ENCODE data around the gene UBE3C.
A peak's percentile ranks its signal among the peaks of the same experiment; 100 is the strongest.

The UBE3C gene

DNA sequence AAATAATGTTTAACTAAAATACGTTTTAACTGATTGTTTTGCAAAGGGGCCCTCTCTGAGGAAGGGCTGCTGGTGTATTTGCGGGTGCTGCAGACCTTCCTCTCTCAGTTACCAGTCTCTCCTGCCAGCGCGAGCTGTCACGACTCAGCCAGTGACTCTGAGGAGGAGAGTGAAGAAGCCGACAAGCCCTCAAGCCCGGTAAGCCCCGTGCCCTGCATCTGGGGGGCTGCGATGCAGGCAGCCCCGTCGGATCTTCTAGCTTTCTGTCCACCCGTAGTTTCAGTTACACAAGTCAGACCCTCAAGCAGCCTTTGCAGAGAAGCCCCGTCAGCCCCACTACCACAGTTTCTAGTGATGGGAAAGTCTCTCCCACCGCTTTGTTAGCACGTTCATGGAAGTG lies 45.1 kb downstream of the UBE3C start:
- no peak for FAIRE-seq

DNA sequence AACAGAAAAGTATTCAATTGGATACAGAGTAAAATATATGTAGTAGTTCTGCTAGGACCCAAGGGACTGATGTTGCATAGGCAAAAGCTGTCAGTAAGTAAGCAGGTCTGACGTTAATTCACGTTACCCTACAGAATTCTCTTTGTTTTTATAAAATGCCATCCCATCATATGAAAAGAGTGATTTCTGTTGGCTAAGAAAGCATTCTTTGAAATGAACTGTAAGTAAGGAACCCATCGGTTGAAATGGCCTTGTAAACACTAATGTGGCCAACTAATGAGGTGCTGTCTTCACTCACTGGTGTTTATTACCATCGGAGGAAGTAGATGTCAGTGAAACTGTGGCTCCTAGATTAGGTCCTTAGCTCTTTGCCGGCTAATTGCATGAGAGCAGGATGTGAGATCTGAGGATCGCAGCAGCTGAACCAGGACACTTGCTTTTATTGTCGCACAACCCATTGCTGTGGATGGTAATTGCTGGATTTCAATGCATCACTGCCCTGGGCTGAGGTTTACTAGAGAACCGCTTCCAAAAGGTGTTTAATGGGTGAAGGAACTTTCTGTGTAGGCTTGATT lies 49.5 kb downstream of the UBE3C start:
- FAIRE-seq = no peak

DNA sequence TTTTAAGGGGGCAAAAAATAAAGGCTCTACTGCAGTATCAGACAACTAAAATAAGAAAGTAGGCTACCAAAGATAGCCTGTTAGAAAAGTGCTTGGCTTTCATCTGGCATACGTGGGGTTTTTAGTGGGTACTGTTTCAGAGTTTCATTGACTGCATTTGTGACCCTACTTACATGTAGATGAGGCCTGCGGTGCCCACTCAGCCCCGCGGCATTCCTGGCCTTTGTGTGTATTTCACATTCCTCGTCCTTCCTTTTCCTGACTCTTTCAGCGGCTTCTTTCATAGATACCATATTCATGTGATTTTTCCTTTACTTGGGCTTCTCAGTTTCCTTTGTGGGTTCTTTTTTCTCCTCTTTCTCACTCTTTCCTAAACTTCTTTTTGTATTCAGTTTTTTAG lies 50.7 kb downstream of the UBE3C start:
- no peak for FAIRE-seq

DNA sequence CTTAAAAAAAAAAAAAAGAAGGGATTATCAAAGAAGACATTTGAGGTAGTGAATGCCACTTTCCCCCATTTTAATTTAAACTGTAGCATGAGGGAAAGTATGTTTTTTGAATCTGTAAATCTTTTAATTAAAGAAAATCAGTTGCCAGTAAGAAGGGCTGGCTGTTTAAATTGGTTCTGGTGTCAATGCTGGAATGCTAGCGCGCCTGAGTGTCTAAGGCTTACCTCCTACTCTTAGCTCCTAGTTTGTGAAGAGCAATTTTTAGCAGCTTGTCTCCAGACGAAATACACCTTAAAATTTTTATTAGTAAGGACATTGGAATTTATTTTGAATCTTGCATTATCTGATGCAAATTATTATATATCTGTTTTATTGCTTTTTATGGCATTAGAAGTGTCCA lies 54.1 kb downstream of the UBE3C start:
- no peak for FAIRE-seq

DNA sequence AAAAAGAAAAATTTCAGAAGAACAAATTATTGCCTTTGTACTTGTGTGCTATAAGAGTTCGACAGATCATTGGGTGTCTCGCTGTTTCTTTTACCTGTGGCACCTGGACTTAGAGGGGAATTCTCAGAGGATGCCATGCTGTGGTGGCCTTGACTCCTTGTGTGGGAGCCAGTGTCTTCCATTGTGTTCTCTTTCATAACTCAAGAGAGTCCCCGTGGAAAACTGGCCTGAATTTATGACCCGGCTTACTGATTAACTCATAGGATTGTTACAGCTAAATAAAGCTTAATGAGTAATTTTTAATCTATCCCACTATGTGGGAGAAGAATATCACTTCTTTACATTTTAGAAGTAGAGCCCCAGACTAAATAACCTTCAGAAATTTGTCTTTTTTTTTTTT lies 54.5 kb downstream of the UBE3C start:
- FAIRE-seq = no peak

DNA sequence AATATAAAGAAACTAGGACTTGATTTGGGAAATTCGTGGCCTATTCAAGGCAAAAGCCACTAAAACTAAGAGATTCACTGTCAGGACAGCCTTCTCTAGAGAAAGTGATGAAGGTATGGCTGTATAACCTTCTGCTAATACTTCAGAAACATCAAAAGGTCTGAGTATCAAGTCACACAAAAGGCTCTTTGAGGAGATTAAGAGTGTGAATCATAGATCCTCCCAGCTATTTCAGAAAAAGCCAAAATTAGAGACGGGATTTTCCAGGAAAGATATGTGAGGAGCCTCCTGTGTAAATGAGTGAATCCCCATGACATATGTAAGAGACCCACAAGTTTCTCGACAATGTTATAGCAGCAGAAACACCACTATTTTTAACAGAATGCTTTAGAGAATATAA lies 56.2 kb downstream of the UBE3C start:
- FAIRE-seq = no peak

DNA sequence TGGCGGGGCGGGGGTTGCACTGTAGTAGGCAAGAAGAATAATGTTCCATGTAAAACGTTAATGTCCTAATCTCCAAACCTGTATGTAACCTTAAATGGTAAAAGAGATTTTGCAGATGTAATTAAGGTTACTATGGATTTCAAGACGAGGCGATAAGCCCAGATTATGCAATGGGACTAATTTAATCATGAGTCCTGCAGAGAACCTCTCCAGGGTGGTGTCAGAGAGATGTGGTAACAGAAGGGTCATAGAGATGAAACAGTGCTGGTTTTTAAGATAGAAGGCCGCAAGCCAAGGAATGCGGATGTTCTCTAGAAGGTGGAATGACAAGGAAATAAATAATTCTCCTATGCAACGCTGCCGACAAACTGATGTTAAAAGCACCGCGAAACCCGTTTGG lies 57.1 kb downstream of the UBE3C start:
- no peak for FAIRE-seq

DNA sequence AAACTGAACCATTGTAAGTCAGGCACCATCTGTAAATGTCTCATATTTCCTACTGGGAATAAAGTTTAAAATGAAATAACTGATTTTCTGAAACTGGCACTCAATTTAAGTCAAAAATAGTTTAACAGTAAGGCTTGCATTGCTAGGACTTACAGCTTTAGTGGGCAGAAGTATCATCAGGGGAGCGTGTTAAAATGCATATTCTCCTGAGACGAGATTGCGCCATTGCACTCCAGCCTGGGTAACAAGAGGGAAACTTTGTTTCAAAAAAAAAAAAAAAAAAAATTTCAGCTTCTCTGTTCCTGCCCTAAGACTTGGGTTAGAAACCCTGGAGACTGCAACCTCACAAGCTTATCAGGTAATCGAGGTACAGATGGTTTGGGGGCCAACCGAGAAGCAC lies 65.4 kb downstream of the UBE3C start:
- FAIRE-seq = no peak

DNA sequence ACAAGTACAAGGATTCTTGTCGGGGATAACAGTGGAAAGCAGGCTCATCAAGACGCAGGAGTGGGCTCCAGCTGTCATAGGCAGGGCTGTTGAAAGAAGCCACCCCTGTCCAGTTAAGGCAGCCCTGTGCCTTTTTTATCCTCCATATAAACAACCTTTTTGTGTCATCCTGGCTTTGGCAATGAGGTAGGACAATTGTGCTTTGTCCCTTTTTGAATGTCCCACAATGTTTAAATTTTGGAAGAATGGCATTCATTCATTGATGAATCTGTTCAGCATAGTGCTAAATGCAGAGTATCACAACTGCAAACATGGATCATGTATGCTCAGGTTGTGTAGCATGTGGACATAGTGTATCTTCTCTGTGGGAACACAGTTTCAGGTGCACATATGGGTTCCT lies 66.7 kb downstream of the UBE3C start:
- no peak for FAIRE-seq

DNA sequence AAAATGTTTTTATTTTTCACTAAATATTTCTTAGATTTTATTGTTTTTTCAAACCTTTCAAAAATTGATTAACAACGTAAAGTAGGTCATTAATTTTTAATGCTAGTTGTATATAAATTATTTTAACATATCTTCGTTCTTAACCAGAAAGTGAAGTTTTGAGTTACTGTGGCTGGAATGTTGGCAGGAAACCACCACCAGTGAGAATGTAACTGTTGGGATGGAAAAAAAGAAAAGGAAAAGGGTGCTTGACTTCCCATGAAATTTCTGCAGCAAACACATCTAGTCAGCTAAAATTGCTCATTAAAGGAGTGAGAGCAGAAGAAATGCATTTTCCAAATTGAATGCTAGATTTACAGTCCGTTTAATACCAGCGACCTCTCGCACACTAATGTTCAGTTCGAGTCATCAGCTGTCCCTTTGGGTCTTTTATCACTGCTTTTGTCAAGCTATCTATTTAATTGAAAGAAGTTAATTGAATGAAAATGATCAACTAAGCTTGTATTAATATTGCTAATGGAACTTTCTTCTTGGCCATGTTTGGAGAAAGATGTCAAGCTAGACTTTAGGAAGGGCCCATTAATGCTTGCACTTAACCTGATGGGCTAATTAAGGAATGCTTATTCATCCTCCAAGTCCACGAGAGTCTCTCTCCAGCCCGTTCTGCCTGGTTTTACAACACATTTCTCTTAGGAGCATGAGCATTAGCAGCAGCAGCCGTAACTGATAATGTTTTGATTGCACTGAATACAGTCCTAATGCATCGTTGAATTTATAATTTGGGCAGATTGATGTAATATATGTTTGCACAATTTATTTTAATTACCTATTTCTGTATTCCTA lies 70.1 kb downstream of the UBE3C start:
- peak; percentile 42 for FAIRE-seq

DNA sequence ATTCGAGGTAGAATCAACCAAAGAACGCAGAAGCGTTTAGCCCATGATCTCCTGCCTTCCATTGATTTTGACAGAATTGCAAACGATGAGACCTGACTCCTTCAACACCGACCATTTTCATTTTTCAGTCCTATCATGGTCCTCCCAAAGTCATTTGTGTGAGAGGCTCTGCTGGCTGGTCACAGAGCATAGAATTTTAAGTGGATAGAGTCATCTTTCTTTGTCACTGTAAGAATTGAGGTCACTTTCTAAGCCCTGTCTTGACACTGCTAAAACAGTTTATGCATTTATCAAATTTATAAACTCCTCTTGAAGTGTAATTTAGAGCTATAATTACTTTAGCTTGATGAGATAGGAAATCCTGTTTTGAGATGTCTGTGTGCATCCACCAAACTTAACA lies 72.0 kb downstream of the UBE3C start:
- FAIRE-seq = no peak

DNA sequence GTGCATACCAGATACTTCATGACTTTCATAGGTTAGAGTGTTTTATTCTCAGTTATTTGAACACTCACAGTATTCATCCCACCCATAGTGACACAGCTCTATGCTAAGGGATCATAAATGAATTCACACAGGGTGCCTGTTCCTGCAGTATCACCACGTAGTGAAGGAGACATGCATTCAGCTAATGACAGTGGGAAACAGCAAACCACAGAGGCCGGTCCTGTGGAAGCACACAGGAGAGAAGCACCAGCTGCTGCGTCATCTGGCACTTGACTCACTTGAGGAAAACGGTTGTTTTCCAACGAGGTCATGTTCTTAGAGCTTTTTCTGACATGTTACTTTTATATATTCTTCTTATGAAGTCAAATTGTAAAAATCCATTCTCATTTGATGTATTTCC lies 73.0 kb downstream of the UBE3C start:
- FAIRE-seq = no peak

DNA sequence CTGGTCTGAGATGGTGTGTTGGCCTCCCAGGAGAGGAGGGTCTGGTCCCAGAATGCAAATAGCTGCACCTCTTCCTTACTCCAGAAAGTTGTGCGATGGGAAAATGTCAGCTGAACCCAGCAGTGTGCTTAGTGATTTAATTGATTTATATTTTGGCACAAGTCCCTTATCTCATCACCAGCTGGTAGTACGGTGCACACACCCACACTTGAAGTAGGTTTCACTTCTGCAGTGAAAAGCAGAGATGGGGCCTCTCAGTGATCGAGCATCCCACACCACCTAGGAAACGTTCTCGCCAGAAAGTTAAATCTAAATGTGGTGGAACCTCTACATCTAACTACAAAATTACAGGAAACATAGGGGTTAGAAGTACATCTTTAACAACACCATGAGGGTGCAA lies 80.4 kb downstream of the UBE3C start:
- FAIRE-seq = no peak

DNA sequence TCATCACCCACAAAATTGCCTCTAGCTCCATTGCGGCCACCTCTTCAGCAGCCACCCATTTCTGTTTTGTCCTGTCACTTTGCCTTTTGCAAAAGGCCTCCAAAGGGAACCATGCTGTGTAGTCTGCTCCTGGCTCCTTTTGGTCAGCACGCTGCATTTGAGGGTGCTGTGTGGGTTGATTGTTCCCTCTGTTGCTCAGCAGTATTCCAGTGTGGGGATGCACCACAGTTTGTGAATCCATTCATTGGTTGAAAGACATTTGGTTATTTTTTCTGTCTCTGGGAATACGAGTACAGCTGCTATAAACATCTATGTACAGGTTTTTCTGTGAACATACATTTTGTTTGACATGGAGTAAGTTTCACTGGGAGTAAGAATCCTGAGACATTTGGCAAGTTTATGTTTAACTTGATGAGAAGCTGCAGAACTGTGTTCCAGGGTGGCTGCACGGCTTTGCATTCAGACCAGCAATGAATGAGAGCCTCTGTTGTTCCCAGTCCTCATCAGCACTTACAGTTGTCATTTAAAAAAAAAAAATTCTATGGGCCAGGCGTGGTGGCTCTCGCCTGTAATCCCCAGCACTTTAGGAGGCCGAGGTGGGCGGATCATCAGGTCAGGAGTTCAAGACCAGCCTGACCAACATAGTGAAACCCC lies 82.3 kb downstream of the UBE3C start:
- no peak for FAIRE-seq

DNA sequence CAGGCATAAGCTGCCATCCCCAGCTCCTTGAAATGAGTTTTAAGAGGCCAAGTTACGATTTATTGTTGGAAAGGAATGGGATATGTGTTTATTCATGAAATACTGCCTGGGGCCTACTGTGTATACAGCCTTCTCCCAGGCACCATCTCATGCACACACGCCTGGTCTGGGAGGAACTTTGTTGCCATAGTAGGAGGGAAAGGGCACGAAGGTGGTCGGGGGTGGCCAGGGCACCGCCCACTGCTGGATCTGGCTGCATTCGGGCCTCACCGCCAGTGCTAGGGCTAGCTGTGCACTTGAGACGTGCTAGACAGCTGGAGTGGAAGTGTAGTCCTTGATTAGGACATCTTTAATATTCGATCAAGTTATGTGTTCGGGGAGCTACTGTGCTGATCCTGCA lies 84.0 kb downstream of the UBE3C start:
- FAIRE-seq = no peak

DNA sequence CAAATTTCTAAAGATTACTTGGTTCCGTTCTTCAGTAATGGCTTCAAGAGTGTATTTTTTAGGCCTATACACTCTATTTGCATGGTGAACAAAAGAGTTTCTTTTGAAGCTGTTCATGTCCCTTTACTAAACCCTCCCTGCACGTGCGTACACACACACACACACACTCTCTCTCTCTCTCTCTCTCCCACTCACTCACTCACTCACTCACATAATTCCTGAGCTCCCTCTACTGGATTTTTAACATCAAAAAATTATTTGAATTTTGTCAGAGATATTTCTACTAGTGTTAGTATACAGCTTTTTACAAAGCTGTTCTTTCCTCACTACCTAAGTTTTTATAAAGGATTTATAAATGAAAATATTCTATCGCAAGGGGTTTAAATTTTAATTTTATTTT lies 85.9 kb downstream of the UBE3C start:
- FAIRE-seq = no peak

DNA sequence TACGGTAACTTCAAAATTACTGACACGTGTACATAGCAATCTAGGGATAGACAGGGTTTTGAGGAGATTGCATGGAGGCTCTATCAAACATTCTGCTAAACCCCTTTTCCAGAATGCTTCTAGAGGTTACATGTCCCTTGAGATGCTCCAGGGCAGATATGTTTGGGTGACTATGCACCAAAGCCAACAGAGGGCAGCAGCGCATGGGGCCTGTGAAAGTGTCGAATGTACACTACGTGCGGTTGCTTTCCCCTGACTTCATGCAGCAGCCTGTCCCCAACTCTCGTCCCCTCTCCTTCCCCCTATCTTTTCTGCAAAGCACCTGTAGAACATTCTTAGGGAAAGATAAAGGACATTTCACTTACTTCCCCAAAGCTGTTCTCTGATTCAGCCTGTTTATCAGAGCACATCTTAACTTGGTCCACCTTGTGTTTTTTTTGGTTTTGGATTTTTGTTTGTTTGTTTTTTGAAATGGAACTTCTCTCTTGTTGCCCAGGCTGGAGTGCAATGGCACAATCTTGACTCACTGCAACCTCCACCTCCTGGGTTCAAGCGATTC lies 90.2 kb downstream of the UBE3C start:
- no peak for FAIRE-seq

DNA sequence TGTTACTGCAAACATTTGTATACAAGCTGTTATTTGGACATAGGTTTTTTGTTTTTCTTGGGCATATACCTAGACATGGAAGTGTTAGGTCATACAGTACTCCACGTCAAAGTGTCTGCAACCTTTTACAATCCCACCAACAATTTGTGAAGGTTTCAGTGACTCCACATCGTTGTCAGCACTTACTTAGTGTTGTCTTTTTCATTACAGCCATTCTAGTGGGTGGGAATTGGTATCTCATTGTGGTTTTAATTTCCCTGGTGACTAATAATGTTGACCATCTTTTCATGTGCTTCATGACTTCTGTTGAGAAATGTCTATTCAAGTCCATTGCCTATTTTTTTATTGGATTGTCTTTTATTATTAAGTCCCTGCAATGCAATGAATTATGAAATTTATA lies 95.0 kb downstream of the UBE3C start:
- FAIRE-seq = no peak

DNA sequence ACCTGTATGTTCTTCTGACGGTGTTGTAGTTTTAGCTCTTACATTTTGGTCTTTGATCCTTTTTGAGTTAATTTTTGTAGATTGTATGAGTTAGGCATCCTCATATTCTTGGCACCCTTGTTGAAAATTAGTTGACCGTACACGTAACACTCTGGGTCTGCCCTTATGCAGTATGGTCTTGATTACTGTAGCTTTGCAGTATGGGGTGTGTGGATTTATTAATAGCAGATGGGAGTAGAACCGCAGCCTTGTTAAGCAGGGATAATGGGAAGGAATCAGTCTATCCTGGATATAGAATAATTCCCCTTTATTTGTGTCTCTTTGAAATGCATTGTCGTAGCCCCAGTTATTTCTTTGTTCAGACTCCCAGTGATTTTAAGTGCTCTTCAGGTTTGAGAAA lies 95.5 kb downstream of the UBE3C start:
- FAIRE-seq = no peak

DNA sequence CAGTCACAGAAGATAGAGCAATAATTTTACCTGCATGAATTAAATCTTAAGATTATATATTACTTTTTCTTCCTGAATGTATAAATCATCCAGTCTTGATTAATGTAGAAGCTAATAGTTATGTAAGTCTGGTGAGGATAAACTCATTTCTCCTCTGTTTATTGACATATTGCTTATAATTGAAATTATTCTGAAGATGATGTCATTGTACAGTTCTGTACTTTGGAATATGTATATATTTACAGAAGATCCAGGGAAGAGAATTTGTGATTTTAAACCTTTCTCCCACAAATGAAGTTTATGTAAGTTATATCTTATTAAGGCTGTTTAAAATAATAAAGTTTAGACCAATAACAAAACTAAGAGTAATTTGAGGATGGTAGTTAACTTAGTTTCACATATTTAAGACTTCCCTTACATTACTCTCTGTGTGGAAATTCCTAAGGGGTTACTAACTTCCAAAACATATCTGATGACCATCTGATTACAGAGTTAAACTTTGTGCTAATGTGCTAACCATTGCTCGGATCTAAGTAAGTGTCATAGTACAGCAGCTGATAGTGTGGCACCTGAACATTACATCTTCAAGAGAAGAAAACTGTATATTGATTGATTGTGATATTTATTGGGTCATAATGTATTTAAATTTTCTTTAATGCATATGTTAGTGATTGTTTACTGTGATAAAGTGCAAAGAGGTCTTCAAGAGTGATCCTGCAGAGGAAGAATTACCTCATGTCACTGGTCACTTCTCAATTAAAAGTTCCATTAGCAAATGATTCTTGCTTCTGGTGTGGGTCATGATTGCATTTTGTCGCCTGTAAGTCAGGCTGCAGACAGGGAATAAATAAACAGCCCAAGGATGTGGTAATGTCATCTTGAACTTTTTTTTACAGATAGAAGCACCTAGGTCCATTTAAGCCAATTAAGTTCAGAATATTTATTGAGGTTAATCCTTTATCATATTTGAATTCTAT lies 96.9 kb downstream of the UBE3C start:
- FAIRE-seq = no peak

DNA sequence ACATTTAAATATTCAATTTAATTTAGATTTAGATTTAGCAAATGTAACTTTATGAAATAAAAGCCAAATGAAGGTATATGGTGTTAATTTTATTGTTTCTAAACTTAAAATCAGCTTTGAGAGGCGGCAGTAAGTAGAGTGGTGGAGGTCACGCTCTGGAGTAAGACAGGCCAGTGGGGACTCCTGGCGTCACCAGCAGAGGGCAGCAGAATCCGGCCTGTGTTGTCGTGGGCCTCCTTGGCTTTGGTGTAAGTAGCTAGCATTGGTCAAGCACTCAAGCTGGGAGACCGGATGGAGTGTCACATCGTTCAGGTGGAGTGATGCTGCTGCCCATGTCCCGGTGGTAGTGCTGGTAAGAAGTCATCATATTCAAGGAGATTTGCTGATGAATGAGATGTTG lies 99.4 kb downstream of the UBE3C start:
- FAIRE-seq = no peak

DNA sequence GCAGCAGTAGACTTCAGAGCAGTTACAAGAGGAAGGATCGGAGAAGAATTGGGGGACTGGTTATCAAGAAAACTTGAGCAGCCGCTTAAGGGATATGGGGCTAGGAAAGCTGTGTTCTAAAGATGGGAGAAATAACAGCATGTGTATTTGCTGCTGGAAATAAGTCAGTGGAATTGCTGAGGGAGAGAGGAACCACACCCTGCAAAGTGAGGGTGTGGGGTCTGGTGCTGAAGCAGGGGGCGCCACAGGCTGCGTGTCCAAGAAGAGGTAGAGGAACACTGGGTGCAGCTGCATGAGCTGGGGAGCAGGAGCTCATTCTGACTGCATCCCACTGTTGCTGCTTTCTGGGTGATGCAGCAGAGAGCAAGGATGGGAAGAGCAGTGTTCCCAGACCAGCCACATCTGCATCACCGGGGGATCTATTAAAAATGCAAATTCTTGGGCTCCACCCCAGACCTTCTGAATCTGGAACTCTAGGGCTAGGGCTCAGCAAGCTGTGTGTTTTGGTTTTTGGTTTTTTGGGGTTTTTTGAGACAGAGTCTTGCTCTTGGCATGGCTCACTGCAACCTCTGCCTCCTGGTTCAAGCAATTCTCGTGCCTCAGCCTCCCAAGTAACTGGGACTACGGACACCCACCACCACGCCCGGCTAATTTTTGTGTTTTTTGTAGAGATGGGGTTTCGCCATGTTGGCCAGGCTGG lies 101.0 kb downstream of the UBE3C start:
- no peak for FAIRE-seq

Data from TTC549 (cell line).